Measurements from ENCODE around the gene PARD3.
A peak's percentile ranks its signal among the peaks of the same experiment; 100 is the strongest.
"Not testable (repeated sequence)": the region's sequence is repeated elsewhere in the genome, so short reads cannot be mapped to it uniquely, and the experiment has no call there.

The PARD3 gene

DNA sequence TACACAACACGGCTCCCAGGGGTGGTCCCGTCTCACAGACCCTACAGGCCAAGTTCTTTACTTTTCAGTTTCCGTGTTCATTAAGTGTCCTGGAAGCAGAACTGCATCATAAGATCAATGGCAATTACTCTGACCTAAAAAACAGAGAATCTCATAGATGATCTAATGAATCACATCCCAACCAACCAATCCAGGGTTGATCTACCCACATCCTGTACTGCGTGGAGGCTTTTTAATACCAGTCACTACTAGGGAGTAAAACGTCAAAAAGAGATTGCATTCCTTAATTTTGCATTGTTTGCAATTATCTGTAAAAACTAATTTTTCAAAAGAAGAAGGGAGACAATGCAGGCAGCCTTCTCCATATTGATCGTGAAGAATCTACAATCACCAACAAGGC lies 72.6 kb downstream of the PARD3 start:
- no peak for DNase-seq (ENCODE audit: low spot score)

DNA sequence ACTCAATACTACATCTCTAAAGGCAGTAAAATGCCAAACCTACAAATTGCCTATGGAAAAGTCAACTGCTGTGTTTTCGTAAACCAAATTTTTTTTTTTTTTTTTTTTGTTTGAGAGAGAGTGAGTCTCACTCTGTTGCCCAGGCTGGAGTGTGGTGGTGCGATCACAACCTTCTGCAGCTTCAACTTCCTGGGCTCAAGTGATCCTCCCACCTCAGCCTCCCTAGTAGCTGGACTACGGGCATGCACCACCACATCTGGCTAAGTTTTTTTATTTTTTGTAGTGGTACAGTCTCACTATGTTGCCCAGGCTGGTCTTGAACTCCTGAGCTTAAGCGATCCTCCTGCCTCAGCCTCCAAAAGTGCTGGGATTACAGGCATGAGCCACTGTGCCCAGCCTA lies 74.0 kb downstream of the PARD3 start:
- not testable (repeated sequence) for DNase-seq (ENCODE audit: low spot score)

DNA sequence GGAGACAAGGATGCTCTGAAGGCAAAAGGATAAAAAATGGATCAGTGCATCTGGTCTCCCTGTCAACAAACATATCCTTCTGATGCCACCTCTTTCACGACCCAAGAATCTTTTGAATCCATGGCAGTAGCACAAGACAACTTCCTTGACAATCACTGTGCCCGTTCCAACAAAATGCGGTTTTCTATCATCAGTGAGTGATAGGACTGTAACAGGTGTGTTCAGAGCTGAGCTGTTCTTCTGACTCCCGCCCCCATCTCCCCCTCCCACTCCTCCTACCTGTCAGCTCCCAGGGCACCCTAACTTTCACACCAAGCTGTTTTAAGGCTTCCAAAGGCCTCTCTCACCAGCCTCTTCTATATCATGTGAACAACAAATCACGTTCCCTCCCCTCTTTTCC lies 74.8 kb downstream of the PARD3 start:
- DNase-seq (ENCODE audit: low spot score), result no peak

DNA sequence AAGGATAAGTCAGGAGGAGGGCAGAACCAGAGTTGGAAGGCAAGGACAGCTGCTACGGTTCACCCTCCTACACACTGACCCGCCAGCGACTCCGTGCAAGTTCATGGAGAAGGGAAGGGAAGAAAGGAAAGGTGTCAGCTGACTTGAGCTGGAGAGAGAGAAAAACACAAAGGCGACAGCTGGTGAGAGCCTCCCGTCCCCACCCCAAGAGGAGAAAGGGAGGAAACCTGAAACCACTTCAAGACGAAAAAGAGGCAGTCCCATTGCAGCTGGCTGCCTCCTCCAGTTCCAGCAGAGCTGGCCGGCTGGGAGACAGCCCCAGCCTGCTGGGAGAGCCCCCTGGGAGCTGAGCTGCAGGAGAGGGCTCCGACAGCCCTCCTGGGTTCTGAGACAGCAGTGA lies 75.2 kb downstream of the PARD3 start:
- DNase-seq (ENCODE audit: low spot score), result no peak

DNA sequence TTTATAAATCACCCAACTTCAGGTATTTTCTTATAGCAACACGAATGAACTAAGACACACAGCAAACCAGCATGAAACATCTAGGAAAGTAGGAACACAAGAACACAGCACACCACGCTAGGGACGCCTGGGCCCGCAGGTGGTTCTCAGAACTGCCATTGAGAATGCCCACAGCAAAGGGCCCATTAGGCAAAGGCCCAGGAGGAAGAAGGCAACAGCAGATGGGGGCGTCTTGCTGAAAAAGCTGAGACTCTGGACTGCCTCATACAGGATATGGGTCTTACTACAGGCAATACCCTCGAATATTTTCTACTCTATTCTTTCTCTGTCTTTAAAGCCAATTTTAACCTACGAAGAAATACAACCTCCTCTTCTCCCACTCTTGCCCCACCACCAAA lies 77.3 kb downstream of the PARD3 start:
- no peak for DNase-seq (ENCODE audit: low spot score)

DNA sequence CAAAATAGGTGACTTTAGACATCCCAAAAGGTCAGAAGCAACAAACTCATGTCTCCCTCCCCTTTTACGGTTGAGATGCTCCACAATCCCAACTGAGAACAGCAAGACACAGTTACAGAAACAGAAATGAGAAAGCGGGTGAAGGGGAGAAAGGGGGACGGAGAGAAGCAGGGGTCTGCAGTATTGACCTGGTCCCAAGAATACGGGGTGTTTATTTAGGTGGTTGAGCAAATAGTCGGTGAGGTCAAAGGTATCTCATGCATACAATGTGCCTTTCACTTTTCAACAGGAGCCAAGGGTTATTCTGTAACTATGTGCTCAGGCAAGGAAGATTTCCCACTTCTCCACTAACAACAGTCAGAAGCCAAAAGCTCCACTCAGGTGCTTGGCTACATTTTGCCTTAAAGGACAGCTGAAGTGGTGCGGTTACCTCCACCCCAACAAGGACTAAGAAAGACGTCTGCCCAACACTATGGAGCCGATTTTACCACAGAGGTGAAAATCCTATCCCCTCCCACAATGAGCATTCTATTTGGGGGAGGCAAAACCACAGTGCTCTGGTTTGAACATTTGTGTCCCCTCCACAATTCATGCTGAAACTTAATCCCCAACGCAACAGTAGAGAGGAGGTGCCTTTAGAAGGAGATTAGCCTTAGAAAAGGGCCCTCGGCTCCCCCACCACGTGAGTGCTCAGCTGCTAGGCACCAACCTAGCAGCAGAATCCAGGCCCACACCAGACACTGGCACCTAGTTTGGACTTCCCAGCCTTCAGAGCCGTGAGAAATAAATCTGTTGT lies 77.9 kb downstream of the PARD3 start:
- no peak for DNase-seq (ENCODE audit: low spot score)

DNA sequence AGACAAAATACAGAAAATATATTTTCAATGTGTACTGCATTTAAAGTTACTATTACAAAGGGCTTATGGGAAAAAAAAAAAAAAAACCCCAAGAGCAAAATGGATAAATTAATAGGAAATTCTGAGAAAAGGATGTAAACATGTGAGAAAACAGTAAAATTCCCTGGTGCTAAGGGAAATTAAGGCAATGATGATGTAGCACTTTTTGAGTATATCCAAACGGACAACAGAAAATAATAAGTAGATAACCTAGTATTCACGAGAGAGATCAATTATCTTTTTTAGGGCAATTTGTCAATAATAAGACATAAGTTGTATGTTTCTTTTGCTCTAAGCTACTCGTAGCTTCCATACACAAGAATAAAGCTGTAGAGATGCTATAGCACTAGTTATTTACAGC lies 80.2 kb downstream of the PARD3 start:
- no peak for DNase-seq (ENCODE audit: low spot score)

DNA sequence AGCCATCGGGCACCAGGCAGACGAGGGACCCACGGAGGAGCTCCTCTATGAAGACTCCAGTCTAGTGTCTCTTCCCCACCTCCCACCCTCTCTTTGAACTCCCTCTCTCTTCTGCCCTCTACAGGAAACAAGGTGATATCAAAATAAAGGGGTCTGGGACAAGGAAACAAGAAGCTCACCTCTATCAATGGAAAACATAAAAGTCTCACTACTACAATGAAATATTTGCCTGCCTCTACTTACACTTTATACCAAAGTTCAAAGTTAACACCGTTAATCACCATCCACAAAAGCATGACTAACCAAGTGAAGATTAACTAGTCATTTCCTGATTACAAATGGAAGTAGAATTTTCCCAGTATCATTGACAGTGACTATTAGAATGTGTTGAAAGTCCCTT lies 82.2 kb downstream of the PARD3 start:
- DNase-seq (ENCODE audit: low spot score), result peak; percentile 69

DNA sequence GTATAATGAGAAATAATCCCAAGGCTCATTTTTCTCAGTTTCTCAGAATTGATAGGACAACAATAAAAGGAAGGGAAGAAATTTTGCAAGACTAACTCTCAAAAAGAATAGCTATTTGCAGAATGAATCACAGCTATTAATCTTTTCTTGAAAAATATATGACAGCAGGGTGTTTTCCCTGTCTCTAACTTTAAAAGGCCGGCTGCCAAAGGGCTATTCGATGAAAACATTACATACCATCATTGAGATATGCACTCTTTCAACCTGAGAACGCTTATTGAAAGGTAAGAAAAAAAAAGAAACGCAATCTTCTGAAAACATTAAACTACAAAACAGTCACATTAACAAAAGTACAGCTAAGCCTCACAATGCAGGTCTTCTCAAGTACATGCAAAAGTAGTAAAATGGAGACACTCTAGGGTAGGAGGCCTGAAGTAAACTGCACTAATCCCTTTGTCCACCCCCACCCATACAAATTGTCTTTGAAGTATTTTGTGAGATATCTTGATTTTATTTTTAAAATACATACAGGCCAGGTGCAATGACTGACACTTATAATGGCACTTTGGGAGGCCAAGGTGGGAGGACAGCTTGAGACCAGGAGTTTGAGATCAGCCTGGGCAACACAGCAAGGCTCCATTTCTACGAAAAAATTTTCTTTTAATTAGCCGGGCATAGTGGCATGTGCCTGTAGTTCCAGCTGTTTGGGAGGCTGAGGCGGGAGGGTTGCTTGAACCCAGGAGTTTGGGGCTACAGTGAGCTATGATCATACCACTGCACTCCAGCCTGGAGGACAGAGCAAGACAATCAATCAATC lies 83.0 kb downstream of the PARD3 start:
- peak; percentile 50 for DNase-seq (ENCODE audit: low spot score)

DNA sequence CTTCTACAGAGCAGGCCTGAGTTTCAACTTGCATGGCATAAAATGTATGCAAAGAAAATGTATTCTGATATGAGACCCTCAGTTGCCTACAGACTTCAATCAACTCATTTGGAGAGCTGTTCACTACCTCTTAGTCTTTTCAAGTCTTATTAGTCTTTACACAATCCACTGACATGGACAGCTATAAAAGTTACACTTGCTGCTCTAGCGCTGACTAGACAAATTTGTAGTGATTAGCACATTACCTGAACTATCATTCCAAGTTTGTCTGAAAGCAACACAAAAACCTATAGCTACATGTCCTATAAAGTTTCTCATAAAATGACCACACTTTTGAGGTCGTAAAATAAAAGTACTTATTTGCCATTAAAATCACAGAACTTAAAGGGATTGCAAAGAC lies 83.9 kb downstream of the PARD3 start:
- DNase-seq (ENCODE audit: low spot score), result no peak

DNA sequence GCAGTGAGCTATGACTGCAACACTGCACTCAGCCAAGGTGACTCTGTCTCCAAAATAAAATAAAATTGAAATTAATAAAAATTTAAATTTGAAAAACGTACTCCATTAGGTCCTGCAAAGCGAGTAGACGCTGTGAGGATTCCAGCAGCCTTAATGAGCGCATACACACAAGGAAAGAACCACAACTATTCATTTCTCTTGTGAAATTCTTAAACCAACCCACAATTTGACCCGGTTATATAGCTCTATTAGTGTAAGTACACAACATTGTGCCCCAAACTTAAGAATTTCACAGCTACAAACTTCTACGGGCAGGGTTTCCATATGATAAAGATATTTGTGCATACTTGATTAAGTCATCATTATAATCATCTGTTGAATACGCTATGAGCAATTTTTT lies 84.4 kb downstream of the PARD3 start:
- DNase-seq (ENCODE audit: low spot score), result no peak

DNA sequence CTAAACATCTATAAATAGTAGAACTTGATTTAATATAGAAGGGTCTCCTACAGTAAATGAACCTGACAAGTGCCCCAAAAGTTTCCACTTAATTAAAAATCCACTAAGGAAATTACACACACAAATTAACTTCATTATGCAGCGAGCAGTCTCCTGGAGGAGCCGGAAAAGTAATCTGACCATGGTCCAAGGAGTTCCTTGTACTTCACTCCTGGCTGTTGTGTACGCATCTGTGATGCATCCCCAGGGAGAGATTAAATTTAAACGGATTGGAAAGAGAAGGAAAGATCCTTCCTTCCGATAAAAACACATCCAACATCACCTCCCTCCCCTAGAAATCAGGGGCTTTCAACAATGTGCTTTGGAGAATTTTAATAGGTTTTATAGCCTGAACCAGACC lies 85.5 kb downstream of the PARD3 start:
- DNase-seq (ENCODE audit: low spot score), result no peak

DNA sequence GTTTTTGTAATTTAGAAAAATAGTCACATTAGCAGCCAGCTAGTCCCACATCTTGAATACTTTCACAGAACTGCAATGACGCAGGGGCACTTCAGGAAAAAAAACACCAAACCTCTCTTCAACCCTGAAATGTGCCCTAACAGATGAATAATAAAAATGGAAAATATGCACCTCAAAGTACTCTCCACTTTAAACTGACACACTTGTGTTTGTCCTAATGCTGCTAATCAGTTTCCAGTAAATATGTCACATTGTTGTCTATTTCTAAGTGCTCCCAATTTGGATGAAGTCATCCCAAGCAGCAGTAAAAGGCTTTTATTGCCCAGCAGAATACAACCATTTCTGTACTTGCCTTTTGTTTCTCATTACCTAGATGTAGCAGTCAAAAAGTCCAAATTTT lies 86.7 kb downstream of the PARD3 start:
- DNase-seq (ENCODE audit: low spot score), result no peak

DNA sequence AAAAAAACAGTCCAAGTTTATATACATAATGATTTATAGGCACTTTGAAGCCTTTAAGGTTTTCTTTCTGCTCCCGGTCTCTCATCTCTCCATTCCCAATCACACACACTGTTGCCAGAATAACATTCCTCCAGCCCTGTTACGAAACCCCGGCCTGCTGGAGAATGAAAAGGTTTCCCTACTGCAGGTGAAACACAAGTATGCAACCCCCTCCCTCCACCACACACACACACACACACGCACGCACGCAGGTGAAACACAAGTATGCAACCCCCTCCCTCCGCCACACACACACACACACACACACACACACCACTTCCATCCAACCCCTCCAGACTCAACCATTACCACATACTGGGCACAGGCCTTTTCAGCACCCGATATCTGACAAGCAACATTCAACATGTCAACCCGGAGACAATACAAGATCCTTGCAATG lies 87.5 kb downstream of the PARD3 start:
- no peak for DNase-seq (ENCODE audit: low spot score)

DNA sequence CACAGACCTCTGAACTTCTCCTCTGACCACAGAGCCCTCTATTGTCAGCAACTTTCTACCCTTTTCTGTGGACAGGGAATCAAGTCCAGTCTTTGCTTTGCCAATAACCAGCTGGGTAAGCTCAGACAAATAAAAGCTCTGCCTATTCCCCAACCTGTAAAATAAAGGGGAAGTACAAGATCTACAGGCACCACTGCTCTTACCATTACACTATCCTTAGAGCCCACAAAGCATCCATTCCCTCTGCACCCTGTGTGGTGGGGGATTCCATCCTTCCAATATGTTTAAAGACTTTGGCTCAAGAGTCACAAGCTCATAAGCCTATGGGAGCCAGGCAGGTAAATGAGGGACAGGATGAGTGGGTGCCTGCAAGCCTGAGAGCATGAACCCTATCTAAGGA lies 88.2 kb downstream of the PARD3 start:
- DNase-seq (ENCODE audit: low spot score), result no peak

DNA sequence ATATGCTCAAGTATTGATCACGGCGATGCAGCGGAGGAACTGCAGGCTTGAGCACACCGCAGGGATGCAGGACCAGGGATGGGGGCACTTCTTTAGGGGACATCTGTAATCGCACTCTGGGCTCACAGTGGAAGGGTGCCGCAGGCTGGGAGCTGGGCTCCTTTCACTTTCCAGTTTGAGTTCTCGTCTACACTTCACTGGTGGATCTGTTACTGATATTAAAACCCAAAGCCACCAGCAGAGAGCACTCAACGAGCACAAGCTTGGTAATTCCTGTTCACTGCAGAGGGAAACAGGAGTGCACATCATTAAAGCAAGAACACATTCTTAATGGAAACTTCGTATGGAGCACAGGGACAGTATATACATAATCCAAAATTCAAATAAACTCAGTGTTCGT lies 91.3 kb downstream of the PARD3 start:
- DNase-seq (ENCODE audit: low spot score), result peak; percentile 52

DNA sequence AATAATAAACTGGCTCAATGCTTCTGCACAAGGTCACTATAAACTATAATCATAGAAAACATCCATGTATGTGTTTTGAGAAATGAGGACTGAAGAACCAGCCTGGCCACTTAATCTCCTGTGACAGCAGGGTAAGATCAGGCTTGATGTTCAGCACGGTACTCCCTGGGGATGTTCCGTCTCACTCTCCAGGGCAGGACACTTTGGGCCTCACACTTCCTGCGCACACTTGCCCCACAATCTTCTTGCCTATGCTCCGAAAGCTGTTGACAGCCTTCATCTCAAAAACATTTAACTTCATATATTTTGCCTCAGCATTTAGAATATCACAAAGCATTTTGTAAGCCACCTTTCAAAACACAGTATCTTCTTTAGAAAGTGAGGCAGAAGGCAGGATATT lies 92.7 kb downstream of the PARD3 start:
- DNase-seq (ENCODE audit: low spot score), result no peak

DNA sequence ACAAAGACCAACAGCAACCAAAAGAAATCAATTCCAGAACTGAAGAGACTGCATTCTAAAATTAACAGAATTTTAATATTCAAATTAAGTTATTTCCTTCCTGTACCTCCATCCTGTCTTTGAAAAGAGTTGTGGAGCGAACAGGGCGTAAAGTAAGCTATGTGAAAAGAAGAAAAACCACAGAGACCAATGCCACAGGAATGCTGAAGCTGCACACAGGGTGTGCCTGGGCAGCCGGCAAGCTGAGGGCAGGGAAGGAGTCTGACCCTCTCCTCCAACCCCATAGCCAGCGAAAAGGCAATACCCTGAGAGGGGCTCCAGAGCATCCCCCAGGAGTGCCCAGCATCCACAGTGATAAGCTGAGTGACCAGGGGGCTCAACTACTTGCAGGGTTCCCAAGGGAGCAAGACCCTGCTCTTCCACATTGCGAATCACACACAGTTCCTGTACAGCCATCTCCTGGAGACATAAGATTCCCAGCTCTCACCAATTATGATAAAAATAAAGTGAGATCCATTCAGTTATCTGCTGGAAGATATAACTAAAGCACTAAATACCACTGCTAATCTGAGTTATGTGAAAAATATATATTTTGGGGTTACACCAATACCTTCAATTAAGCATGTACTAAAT lies 93.8 kb downstream of the PARD3 start:
- DNase-seq (ENCODE audit: low spot score), result no peak

DNA sequence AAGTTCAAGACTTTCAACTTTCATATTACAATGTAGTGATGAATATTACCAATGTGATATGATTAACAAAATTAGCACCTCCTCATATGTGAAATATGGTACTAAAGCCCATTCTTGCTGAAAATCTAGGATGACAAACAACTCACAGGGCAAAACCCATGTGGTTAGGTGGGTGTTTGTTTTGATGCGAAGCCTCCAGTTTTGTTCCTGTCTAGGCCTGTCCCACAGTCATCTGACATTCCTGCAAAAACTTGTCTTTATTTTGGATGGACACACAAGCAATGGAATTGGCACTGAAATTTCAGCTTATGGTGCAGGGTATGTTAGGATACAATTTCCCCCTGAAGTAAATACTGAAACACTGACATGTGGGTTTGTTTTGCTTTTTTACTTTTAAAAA lies 95.3 kb downstream of the PARD3 start:
- no peak for DNase-seq (ENCODE audit: low spot score)

DNA sequence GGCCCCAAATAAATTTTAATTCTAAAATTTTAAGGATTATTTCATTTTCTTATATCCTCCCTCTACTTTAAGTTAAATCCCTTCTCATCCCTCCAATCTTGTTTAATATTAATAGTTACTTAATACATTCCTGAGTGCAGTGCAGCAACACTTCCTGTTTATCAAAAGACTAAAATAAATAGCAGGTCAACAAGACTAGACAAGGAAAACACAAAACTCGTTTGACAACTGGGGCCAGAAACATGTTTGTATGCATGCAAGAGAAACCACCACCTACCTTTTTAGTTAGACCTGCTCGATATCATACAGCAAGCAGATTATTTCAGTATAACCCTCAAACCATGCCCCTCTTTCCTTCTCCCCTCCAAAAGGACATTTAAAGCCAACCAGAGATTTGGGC lies 95.8 kb downstream of the PARD3 start:
- no peak for DNase-seq (ENCODE audit: low spot score)

DNA sequence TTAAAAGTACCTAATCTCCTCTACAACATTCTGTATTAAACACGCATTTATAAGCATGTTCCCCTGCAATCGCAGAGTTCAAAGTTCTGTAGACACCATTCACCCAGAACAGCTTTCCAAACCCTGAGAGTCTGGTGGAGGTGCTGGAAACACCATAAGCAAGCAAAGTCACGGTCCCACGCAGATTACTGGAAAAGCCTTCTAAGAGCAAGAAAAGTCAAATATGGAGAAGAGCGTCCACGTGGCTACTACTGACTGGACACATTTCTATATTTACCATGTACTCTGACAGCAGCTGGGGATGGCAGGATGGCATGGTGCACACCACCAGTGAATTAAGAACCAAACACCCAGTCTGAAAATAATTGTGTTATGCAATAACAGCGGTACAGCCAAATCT lies 97.7 kb downstream of the PARD3 start:
- DNase-seq (ENCODE audit: low spot score), result no peak

DNA sequence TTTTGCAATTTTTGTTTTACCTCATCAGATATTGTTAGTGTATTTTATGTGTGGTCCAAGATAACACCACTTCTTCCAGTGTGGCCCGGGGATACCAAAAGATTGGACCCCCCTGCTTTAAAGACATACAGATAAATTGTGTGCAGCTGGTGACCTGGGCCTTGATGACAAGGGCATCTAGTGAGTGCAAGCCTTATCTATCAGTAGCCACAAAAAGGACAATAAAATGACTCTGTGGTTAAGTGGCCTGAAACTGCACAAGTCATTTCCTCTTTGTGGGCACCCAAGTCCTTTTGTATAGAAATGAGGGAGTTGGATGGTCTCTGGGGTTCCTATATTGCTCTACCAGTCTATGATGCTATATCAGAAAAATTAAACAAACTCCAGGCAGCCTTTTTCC lies 98.1 kb downstream of the PARD3 start:
- no peak for DNase-seq (ENCODE audit: low spot score)

DNA sequence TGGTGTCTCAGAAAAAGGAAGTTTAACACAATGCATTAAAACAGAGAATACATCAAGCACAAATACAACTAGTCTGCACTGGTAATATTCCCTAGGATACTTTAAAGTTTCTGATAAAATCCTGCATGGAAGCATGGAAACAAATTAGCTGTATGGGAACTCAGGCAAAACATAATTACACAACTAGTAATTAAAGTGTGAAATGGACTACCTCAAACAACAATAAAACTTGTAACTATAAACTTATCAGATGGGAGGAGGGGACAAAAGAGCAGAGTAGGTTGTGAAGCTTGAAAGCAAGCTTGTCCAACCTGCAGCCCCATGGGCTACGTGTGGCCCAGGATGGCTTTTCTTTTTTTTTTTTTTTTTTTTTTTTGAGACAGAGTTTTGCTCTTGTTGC lies 98.9 kb downstream of the PARD3 start:
- DNase-seq (ENCODE audit: low spot score), result no peak
